H1 (cell line): ENCODE data around the gene RSPH6A. TPM values are rescaled to one million over a fixed set of nuclear protein-coding genes. Genes with fewer than 3 reads are reported as not detected.

Experiments
- CTCF ChIA-PET: fragments of 300-600 bp; sonication (Branson Sonifier 250); formaldehyde crosslinking; loops from one replicate; lab custom pipeline; 2021; ENCODE audit not compliant: partially characterized antibody; lab: Charles Lee
- POLR2A ChIA-PET: fragments of 300-600 bp; sonication (Branson Sonifier 250); formaldehyde crosslinking; loops from one replicate; lab custom pipeline; 2021; ENCODE audit warnings: inconsistent platforms; ENCODE audit not compliant: partially characterized antibody; lab: Charles Lee
- DNase-seq, 2 experiments: peaks; one replicate each; pipeline versions ENCODE4 v3.0.0 to v3.0.0-alpha.2; 2010 to 2022; ENCODE audit warnings: low spot score in 2 of 2, low read depth in 1 of 2, mixed read lengths in 1 of 2
- FAIRE-seq: peaks from 2 replicates; lab custom pipeline; 2011; peaks lifted over from hg19 to GRCh38; lab: Jason Lieb, UNC
- H2AFZ ChIP-seq: 2 replicates; pipeline ENCODE4 v1.8.1; 2012; ENCODE audit warnings: low read length, inconsistent platforms
- H2AK5ac ChIP-seq: 2 replicates; pipeline ENCODE4 v1.6.1; 2013; ENCODE audit warnings: low read depth, low read length
- H2BK120ac ChIP-seq: replicated peaks from 2 replicates; pipeline ENCODE3; 2013; ENCODE audit warnings: low read depth, low read length, inconsistent platforms
- H2BK12ac ChIP-seq: 2 replicates; pipeline ENCODE4 v1.6.1; 2013; ENCODE audit warnings: low read depth, low read length
- H2BK15ac ChIP-seq: 2 replicates; pipeline ENCODE4 v1.6.1; 2013; ENCODE audit warnings: low read length
- H2BK20ac ChIP-seq: 2 replicates; pipeline ENCODE4 v1.6.1; 2013; ENCODE audit warnings: low read length
- H2BK5ac ChIP-seq: 2 replicates; pipeline ENCODE4 v1.6.1; 2013; ENCODE audit warnings: low read depth, low read length
- H3K14ac ChIP-seq: 2 replicates; pipeline ENCODE4 v1.6.1; 2013; ENCODE audit warnings: inconsistent platforms; ENCODE audit not compliant: insufficient read length
- H3K18ac ChIP-seq: 2 replicates; pipeline ENCODE4 v1.6.1; 2013; ENCODE audit warnings: low read length; ENCODE audit errors: extremely low read depth
- H3K23ac ChIP-seq: 2 replicates; pipeline ENCODE4 v1.6.1; 2013; ENCODE audit warnings: inconsistent platforms; ENCODE audit not compliant: insufficient read length
- H3K23me2 ChIP-seq: 2 replicates; pipeline ENCODE4 v1.6.1; 2013; ENCODE audit warnings: low read depth, low read length
- H3K27ac ChIP-seq: 2 replicates; pipeline ENCODE4 v1.6.1; 2011; ENCODE audit warnings: low read depth, low read length, inconsistent platforms
- H3K27me3 ChIP-seq, 4 experiments: replicated peaks in 1 of 4; 1 replicate in 1 of 4; 2 replicates in 3 of 4; pipeline versions ENCODE4 v1.6.1 to v1.8.1; 2011 to 2013; ENCODE audit warnings: low read length in 3 of 4, mild to moderate bottlenecking in 3 of 4, inconsistent platforms in 2 of 4, mixed read lengths in 2 of 4, moderate library complexity in 1 of 4; ENCODE audit not compliant: control insufficient read depth in 3 of 4, insufficient read depth in 3 of 4; ENCODE audit errors: extremely low read depth in 1 of 4
- H3K36me3 ChIP-seq, 4 experiments: 2 replicates each; pipeline versions ENCODE4 v1.6.1 to v1.8.1; 2011 to 2013; ENCODE audit warnings: mild to moderate bottlenecking in 4 of 4, low read length in 3 of 4, moderate library complexity in 2 of 4, control low read depth in 1 of 4, inconsistent platforms in 1 of 4; ENCODE audit not compliant: insufficient read depth in 4 of 4, control insufficient read depth in 2 of 4
- H3K4ac ChIP-seq: replicated peaks from 2 replicates; pipeline ENCODE3; 2013; ENCODE audit warnings: low read length, low read depth, mixed read lengths, inconsistent platforms; ENCODE audit not compliant: insufficient read length
- H3K4me1 ChIP-seq, 4 experiments: replicated peaks in 1 of 4; 1 replicate in 1 of 4; 2 replicates in 3 of 4; pipeline versions ENCODE4 v1.6.1 to v1.8.1; 2011 to 2013; ENCODE audit warnings: low read length in 3 of 4, inconsistent platforms in 2 of 4, mixed read lengths in 1 of 4; ENCODE audit not compliant: insufficient read depth in 4 of 4, control insufficient read depth in 3 of 4
- H3K4me2 ChIP-seq, 2 experiments: 2 replicates each; pipeline versions ENCODE4 v1.6.1 to v1.8.1; 2011 to 2013; ENCODE audit warnings: low read depth in 2 of 2, low read length in 2 of 2, control low read depth in 1 of 2, inconsistent platforms in 1 of 2, mild to moderate bottlenecking in 1 of 2; ENCODE audit not compliant: insufficient read depth in 1 of 2
- H3K4me3 ChIP-seq, 4 experiments: fragments of 200-600, 300-600 bp in 1 of 4; sonication (generic), shearing (Covaris generic), sonication (Bioruptor Twin) in 1 of 4; 2 replicates each; pipeline versions ENCODE4 v1.5.1 to v1.8.1; 2011 to 2016; ENCODE audit warnings: low read length in 4 of 4, low read depth in 3 of 4, control low read depth in 2 of 4, inconsistent platforms in 2 of 4, mild to moderate bottlenecking in 2 of 4, mixed read lengths in 1 of 4, moderate library complexity in 1 of 4; ENCODE audit not compliant: insufficient read depth in 2 of 4; ENCODE audit errors: extremely low read depth in 1 of 4
- H3K56ac ChIP-seq: replicated peaks from 2 replicates; pipeline ENCODE3; 2013; ENCODE audit warnings: low read depth, mild to moderate bottlenecking, mixed read lengths, low read length, inconsistent platforms; ENCODE audit not compliant: insufficient read length
- H3K79me1 ChIP-seq: 2 replicates; pipeline ENCODE4 v1.6.1; 2013; ENCODE audit warnings: low read depth, low read length, control low read depth
- H3K79me2 ChIP-seq, 2 experiments: 2 replicates each; pipeline versions ENCODE4 v1.6.1 to v1.8.1; 2012 to 2013; ENCODE audit warnings: low read length in 2 of 2, mild to moderate bottlenecking in 2 of 2, inconsistent platforms in 1 of 2; ENCODE audit not compliant: insufficient read depth in 2 of 2, control insufficient read depth in 1 of 2
- H3K9ac ChIP-seq, 4 experiments: replicated peaks in 1 of 4; 1 replicate in 1 of 4; 2 replicates in 3 of 4; pipeline versions ENCODE4 v1.6.1 to v1.8.1; 2011 to 2013; ENCODE audit warnings: low read depth in 3 of 4, low read length in 3 of 4, control low read depth in 2 of 4, mild to moderate bottlenecking in 2 of 4, moderate library complexity in 2 of 4, inconsistent platforms in 1 of 4; ENCODE audit errors: extremely low read depth in 1 of 4
- H3K9me3 ChIP-seq, 2 experiments: 2 replicates each; pipeline versions ENCODE4 v1.6.1 to v1.8.1; 2012 to 2013; ENCODE audit warnings: mild to moderate bottlenecking in 2 of 2, moderate library complexity in 2 of 2, control low read depth in 1 of 2, inconsistent platforms in 1 of 2, low read depth in 1 of 2, low read length in 1 of 2, mixed read lengths in 1 of 2; ENCODE audit not compliant: insufficient read depth in 2 of 2
- H4K20me1 ChIP-seq, 2 experiments: replicated peaks in 1 of 2; 2 replicates each; pipeline versions ENCODE3 to v1.8.1; 2011 to 2013; ENCODE audit warnings: inconsistent platforms in 2 of 2, low read length in 2 of 2, mild to moderate bottlenecking in 1 of 2; ENCODE audit not compliant: insufficient read depth in 2 of 2, control insufficient read depth in 1 of 2
- H4K5ac ChIP-seq: 2 replicates; pipeline ENCODE4 v1.6.1; 2013; ENCODE audit warnings: low read length, low read depth, mixed read lengths, inconsistent platforms; ENCODE audit not compliant: insufficient read length
- H4K8ac ChIP-seq: 2 replicates; pipeline ENCODE4 v1.8.0; 2013; ENCODE audit warnings: mild to moderate bottlenecking, moderate library complexity, low read length, inconsistent platforms; ENCODE audit not compliant: insufficient read depth; ENCODE audit errors: extremely low read depth
- H4K91ac ChIP-seq: replicated peaks from 2 replicates; pipeline ENCODE3; 2013; ENCODE audit warnings: low read length, mixed read lengths, inconsistent platforms; ENCODE audit not compliant: insufficient read length
- EP300 ChIP-seq, 2 experiments: IDR thresholded peaks; 1 replicate in 1 of 2; 2 replicates in 1 of 2; pipeline ENCODE4 v1.6.1; 2011 to 2012; ENCODE audit warnings: low read depth in 2 of 2, low read length in 2 of 2, mild to moderate bottlenecking in 2 of 2, borderline replicate concordance in 1 of 2, inconsistent platforms in 1 of 2, moderate library complexity in 1 of 2
- HDAC2 ChIP-seq, 2 experiments: fragments of 300-600 bp in 1 of 2; sonication (generic) in 1 of 2; IDR thresholded peaks; 2 replicates each; pipeline ENCODE4 v1.6.1; 2011 to 2012; ENCODE audit warnings: low read depth in 2 of 2, low read length in 2 of 2, mild to moderate bottlenecking in 2 of 2, moderate library complexity in 2 of 2, borderline replicate concordance in 1 of 2, inconsistent platforms in 1 of 2
- SIN3A ChIP-seq, 2 experiments: IDR thresholded peaks in 1 of 2; conservative IDR thresholded peaks in 1 of 2; 2 replicates each; pipeline ENCODE4 v1.6.1; 2011 to 2012; ENCODE audit warnings: low read length in 2 of 2, improper control_type of control experiment in 1 of 2, low read depth in 1 of 2, mild to moderate bottlenecking in 1 of 2
- TBP ChIP-seq: IDR thresholded peaks from 2 replicates; pipeline ENCODE4 v1.6.1; 2011; ENCODE audit warnings: low read depth, low read length, improper control_type of control experiment
- WGBS, 2 experiments: shearing (Covaris generic) in 1 of 2; methylation state at CpG; one replicate each; pipeline versions ENCODE4 v1.1.6 to v1.1.7; 2013 to 2015; ENCODE audit warnings: low lambda C conversion rate in 2 of 2, mixed read lengths in 2 of 2, inconsistent platforms in 1 of 2, low coverage in 1 of 2, missing lambda C conversion rate in 1 of 2; ENCODE audit not compliant: insufficient replicate concordance in 2 of 2, insufficient coverage in 1 of 2, insufficient read length in 1 of 2; ENCODE audit errors: extremely low coverage in 1 of 2, missing lambda C conversion rate in 1 of 2; 5-methylcytosine and 5-hydroxymethylcytosine counted together
- polyA plus RNA-seq, 7 experiments: library from polyadenylated mRNA; depleted of rRNA in 3 of 7; stranded (reverse) in 5 of 7; unstranded in 2 of 7; fragments of >200 nt in 5 of 7; fragments of 200-250 nt in 2 of 7; gene quantifications; 1 replicate in 5 of 7; 2 replicates in 1 of 7; 4 replicates in 1 of 7; pipeline versions ENCODE4 v1.2.1 to v1.2.3, GENCODE V29; 2011 to 2013; ENCODE audit warnings: missing spikeins in 2 of 7, mixed read lengths in 2 of 7
- total RNA-seq: library from RNA; stranded (reverse); fragmentation: NEBNext Ultra II Directional; extraction: Animal tissue kit (Norgen Biotek cat#: 25700); gene quantifications from 2 replicates; pipeline ENCODE4 v1.2.1, GENCODE V29; 2021
- TF ChIP-seq, protein P1 (sequence below): IDR thresholded peaks from 2 replicates; pipeline ENCODE4 v1.6.1; 2012; ENCODE audit warnings: inconsistent platforms

The RSPH6A gene
- total and polyA plus RNA-seq, 2 of the 8 experiments (the other 6 are each of a cell fraction or from before 2014, with no cell fraction given) = 0.05 to 0.19 TPM

- peak overlapping the region; percentile 87 for H3K18ac ChIP-seq
- CTCF ChIA-PET = interaction anchor here (0.6 to 6.7 kb wide), 12 partner anchors 9 to 1059 kb away, joined by 3 to 55 read pairs (median 3); partner anchors contain the start of genes FOXA3 and RSPH6A
- H2BK20ac ChIP-seq = no peak overlapping the region
- no peak overlapping the region for H3K14ac ChIP-seq
- 2% methylated on average over 17 of the region's 31 CpGs; no CpG with 5 or more reads in 1 of the 2 experiments for WGBS, 2 experiments
- H3K4ac ChIP-seq = no peak overlapping the region
- H2AFZ ChIP-seq = no peak overlapping the region
- H3K27ac ChIP-seq = no peak overlapping the region
- FAIRE-seq (no peak), DNase-seq (no peak)
- H3K4me3 ChIP-seq = peak overlapping the region; percentile 57 to 89 (median 71)
- H3K36me3 ChIP-seq = peaks cover 0 to 2% (median 0%) of the 10 kb centered on the region in 4 experiments; a peak in 2 of 8 replicates
- H3K23me2 ChIP-seq = peaks cover 28% of the 10 kb centered on the region
- no peaks in the 10 kb centered on the region for H3K79me1 ChIP-seq
- H3K9ac ChIP-seq = peak overlapping the region; percentile 21 to 78 (median 62); a peak in 6 of 7 replicates
- H3K9me3 ChIP-seq = no peaks in the 10 kb centered on the region
- no peak overlapping the region for H2BK120ac ChIP-seq
- no peak overlapping the region for H2BK15ac ChIP-seq
- no peaks in the 10 kb centered on the region for H3K27me3 ChIP-seq
- H3K56ac ChIP-seq = no peak overlapping the region
- H3K4me1 ChIP-seq = peaks cover 7 to 41% (median 31%) of the 10 kb centered on the region in 4 experiments
- no peak overlapping the region for H2AK5ac ChIP-seq
- no peak overlapping the region for H4K91ac ChIP-seq
- H4K8ac ChIP-seq = peak overlapping the region; percentile 0; the same call in 1 of the 2 replicates
- H4K5ac ChIP-seq = peak overlapping the region; percentile 28
- no peaks in the 10 kb centered on the region for H3K79me2 ChIP-seq
- 0 out of 2 replicates have a peak overlapping the region, but pooled peaks have one; percentile 19 for H2BK12ac ChIP-seq
- peak overlapping the region; percentile 61 to 94 for H3K4me2 ChIP-seq
- POLR2A ChIA-PET = interaction anchor here (0.5 to 16.2 kb wide), 21 partner anchors 7 to 240 kb away, joined by 3 to 284 read pairs (median 5); partner anchors contain the start of genes DMPK, DMWD, FBXO46 and MEIOSIN
- no peak overlapping the region for H3K23ac ChIP-seq
- no peak overlapping the region for H2BK5ac ChIP-seq
- peaks cover 0 to 3% of the 10 kb centered on the region in 2 experiments for H4K20me1 ChIP-seq
- TF ChIP-seq EP300 (IDR thresholded peaks at IDR 0.05; ENCODE audit: borderline replicate concordance in 1 of 2, low read depth in 2 of 2, low read length in 2 of 2) (no peak), HDAC2 (IDR thresholded peaks at IDR 0.05; ENCODE audit: borderline replicate concordance in 1 of 2, low read depth in 2 of 2, low read length in 2 of 2) (0 out of 4 replicates have a peak, but pooled peaks of 1 of the 2 experiments have one; percentile 38), TBP (peak; percentile 7; the same call in 1 of the 2 replicates), SIN3A (conservative IDR thresholded peaks at IDR 0.05 in 1 of 2, IDR thresholded peaks at IDR 0.05 in 1 of 2; ENCODE audit: low read depth in 1 of 2, low read length in 2 of 2) (peak in 1 of 2 experiments; percentile 42; a peak in 1 of 4 replicates)
- TF ChIP-seq, protein P1, sequence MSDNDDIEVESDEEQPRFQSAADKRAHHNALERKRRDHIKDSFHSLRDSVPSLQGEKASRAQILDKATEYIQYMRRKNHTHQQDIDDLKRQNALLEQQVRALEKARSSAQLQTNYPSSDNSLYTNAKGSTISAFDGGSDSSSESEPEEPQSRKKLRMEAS = peak; percentile 48; the same call in 1 of the 2 replicates
Measured at GRCh38 chr19:45767410-45767880, 47.7 kb downstream of the RSPH6A start.
